Ascending aorta (tissue), 2 donors: ENCODE measurements around the gene SIMC1. TPM values are rescaled to one million over a fixed set of nuclear protein-coding genes. Genes with fewer than 3 reads are reported as not detected.
"Not testable (repeated sequence)": the region's sequence is repeated elsewhere in the genome, so short reads cannot be mapped to it uniquely, and the experiment has no call there.

Experiments used
- DNase-seq, 2 donors: peaks; one replicate each; pipeline ENCODE4 v3.0.0-alpha.2; 2019; ENCODE audit warnings: low spot score in 2 of 2
- H3K27ac ChIP-seq, 2 donors: fragments of 200-600 bp; sonication (generic); one replicate each; pipeline ENCODE4 v1.5.1; 2016 to 2017; ENCODE audit warnings: mild to moderate bottlenecking in 1 of 2
- H3K27me3 ChIP-seq: fragments of 200-600 bp; sonication (generic); one replicate; pipeline ENCODE4 v1.5.1; 2017
- H3K36me3 ChIP-seq, 2 donors: fragments of 200-600 bp; sonication (generic); one replicate each; pipeline ENCODE4 v1.5.1; 2016
- H3K4me1 ChIP-seq, 2 donors: fragments of 200-600 bp; sonication (generic); one replicate each; pipeline ENCODE4 v1.5.1; 2016 to 2017; ENCODE audit warnings: mild to moderate bottlenecking in 1 of 2
- H3K4me3 ChIP-seq, 2 donors: fragments of 200-600 bp; sonication (generic); one replicate each; pipeline ENCODE4 v1.5.1; 2016 to 2017; ENCODE audit warnings: mild to moderate bottlenecking in 1 of 2
- H3K9me3 ChIP-seq, 2 donors: fragments of 200-600 bp; sonication (generic); one replicate each; pipeline ENCODE4 v1.5.1; 2016
- intact Hi-C: fragments of 100-400 bp; cut with DNase I; formaldehyde crosslinking; loops from one replicate; pipeline ENCODE4 v1.15.1; 2023
- total RNA-seq: library from RNA; depleted of rRNA; stranded (reverse); fragments of >200 nt; gene quantifications from one replicate; pipeline ENCODE4 v1.1.0, GENCODE V29; 2016
- TF ChIP-seq, protein P1 (sequence below), 3 experiments: fragments of 200-600 bp in 2 of 3; fragments of 450-650 bp in 1 of 3; sonication (generic) in 2 of 3; IDR thresholded peaks; one replicate each; pipeline ENCODE4 v1.5.1; 2016 to 2019; ENCODE audit warnings: antibody characterized with exemption in 3 of 3, mild to moderate bottlenecking in 1 of 3, moderate library complexity in 1 of 3

The SIMC1 gene
- total RNA-seq, 1 donor from 2014 or later: 3.7 TPM

DNA sequence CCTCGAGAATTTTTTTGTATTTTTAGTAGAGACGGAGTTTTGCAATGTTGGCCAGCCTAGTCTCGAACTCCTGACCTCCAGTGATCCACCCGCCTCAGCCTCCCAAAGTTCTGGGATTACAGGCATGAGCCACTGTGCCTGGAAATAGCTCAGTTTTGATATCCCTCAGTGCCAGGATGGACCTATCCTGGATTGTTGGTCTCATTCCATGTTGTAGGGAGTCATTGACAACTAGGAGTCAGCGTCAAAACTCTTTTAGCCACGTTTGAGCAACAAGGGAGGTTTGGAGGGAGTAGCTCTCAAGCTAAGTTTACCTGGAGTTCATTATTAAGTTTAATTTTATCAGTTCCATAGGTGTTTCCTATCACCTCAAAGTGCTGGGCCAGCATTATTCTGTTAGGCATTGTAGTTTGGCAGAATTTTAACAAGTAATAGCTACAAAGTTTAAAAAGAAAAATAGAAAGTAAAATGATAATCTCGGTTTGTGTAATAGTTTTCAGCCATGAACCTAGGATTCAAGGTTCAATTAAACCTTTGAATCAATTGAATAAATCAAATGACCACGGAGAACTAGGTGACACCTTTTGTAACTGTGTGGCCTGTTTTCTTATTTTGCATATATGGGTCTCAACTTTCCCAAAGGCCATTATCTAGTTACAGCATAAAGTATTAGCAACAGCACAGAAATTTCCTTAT is 15.3 kb downstream of the SIMC1 start:
- H3K4me1 ChIP-seq, intact Hi-C loops, H3K9me3 ChIP-seq, H3K36me3 ChIP-seq, H3K4me3 ChIP-seq, DNase-seq, H3K27ac ChIP-seq, H3K27me3 ChIP-seq: not testable (repeated sequence)

DNA sequence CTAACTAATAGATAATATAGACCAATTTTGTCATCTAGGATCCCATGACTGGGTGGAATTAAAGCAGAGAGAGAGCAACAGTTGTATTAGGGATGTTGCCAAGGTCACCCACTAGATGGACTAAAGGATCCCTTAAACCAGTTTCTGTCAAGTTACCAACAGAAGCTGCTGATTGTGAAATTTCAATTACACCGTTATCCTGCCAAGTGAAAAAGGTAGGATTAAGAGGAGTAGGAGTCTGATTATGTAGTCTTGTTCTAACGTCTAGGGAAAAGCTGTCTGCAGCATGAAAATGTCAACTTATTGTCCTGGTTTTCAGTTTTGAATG is 15.8 kb downstream of the SIMC1 start:
- intact Hi-C loops, H3K4me3 ChIP-seq, H3K4me1 ChIP-seq, H3K9me3 ChIP-seq, H3K27ac ChIP-seq, H3K27me3 ChIP-seq, H3K36me3 ChIP-seq, DNase-seq: not testable (repeated sequence)

DNA sequence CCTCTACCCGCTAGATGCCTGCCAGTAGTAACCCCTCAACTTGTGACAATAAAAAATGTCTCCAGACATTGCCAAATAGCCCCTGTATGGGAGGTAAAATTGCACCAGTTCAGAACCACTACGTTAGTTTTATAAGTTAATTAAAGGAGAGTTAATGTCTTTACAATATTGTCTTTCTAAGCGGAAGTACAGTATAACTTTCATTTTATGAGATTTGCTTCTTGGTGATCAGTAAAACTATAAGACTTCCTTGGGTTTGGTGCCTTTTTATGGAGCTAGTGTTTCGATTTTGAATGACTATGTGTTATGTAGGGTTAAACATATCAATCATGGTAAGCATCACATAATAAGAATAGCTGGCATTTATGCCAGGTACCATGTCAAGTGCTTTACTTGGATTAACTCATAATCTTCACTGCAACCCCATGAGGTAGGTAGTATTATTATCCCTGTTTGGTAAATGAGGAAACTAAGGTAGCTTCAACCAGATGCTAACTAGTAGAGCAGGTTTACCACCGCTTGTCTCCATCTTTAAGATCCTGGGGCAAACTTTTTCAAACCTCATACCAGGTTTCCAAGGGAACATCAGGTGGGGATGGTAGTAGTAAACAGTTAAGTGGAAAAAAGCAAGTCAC is 19.8 kb downstream of the SIMC1 start:
- H3K9me3 ChIP-seq, H3K27ac ChIP-seq, H3K27me3 ChIP-seq, H3K36me3 ChIP-seq, DNase-seq, H3K4me1 ChIP-seq, intact Hi-C loops, H3K4me3 ChIP-seq: not testable (repeated sequence)

DNA sequence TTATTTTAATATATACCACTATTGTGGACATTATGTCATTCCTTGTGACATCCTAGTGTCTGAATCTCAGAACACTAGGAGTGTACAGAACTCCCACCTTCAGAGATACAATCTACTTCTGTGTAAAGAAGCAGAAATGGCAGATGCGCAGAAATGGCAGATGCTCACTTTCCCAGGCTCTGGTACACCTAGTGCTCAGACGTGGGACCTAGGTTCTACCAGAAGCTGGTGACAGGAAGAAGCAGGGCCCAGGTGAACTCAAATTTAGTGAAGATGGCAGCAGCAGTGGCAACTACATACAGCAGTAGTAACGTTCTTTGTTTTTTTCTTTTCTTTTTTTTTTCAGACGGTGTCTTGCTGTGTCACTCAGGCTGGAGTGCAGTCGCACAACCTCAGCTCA is 22.5 kb downstream of the SIMC1 start:
- H3K4me3 ChIP-seq, H3K27me3 ChIP-seq, intact Hi-C loops, H3K9me3 ChIP-seq, H3K4me1 ChIP-seq, DNase-seq, H3K36me3 ChIP-seq, H3K27ac ChIP-seq: not testable (repeated sequence)

DNA sequence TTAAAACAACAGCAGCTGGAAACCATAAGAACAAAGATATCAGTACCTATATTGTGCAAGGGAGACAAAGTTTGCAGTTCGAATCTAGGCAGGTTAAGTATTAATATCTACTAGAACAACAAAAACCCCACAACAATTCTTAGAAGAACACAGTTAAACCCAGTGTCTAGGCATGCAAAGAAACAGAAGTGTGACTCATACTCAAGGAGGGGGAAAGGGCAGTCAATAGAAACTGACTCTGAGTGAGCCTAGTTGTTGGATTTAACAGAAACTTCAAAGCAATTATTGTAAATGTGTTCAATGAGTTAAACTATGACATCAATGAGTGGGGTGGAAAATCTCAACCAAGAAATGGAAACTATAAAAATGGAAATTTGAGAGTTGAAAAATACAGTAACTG is 28.2 kb downstream of the SIMC1 start:
- H3K4me1 ChIP-seq, intact Hi-C loops, H3K36me3 ChIP-seq, H3K9me3 ChIP-seq, DNase-seq, H3K27ac ChIP-seq, H3K4me3 ChIP-seq, H3K27me3 ChIP-seq: not testable (repeated sequence)

DNA sequence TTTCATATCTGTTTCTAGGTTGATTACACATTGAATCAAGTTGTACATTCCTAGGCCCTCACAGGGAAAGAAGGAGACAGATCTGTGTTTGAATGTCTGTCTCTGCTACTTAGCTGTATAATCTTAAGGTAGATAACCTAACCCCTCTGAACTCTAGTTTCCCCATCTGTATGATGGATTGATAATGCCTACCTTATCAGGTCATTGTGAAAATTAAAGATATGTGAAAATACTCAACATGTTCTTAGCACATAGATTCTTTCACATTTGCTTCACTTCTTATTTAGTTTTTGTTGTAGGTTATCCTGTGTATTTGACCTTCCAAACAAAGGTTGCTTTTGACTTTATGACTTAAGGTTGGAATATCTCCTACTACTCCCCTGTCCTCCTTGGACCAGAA is 50.8 kb downstream of the SIMC1 start:
- intact Hi-C loops, H3K4me1 ChIP-seq: not testable (repeated sequence)

DNA sequence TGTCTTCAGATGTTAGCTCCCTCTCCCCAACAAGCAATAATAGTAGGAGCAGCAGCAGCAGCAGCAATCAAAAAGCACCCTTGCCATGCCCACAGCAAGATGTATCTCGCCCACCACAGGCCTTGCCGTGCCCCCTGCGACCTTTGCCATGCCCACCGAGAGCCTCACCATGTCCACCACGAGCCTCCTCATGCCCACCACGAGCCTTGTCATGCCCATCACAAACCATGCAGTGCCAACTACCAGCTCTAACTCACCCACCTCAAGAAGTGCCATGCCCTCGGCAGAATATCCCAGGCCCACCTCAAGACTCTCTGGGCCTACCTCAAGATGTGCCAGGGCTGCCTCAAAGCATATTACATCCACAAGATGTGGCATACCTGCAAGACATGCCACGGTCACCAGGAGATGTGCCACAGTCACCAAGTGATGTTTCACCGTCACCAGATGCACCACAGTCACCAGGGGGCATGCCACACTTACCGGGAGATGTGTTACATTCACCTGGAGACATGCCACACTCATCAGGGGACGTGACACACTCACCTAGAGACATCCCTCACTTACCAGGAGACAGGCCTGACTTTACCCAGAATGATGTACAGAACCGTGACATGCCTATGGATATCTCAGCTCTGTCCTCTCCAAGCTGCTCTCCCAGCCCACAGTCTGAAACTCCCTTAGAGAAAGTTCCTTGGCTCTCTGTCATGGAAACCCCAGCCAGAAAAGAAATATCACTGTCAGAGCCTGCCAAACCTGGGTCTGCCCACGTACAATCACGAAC is 52.0 kb downstream of the SIMC1 start:
- H3K27ac ChIP-seq, H3K27me3 ChIP-seq, H3K4me1 ChIP-seq, H3K36me3 ChIP-seq, intact Hi-C loops, H3K4me3 ChIP-seq, H3K9me3 ChIP-seq, DNase-seq: not testable (repeated sequence)

More for the DNA sequence above, 50.8 kb downstream of the SIMC1 start:
- H3K9me3 ChIP-seq, DNase-seq, H3K27ac ChIP-seq, H3K4me3 ChIP-seq, H3K27me3 ChIP-seq, H3K36me3 ChIP-seq: not testable (repeated sequence)

DNA sequence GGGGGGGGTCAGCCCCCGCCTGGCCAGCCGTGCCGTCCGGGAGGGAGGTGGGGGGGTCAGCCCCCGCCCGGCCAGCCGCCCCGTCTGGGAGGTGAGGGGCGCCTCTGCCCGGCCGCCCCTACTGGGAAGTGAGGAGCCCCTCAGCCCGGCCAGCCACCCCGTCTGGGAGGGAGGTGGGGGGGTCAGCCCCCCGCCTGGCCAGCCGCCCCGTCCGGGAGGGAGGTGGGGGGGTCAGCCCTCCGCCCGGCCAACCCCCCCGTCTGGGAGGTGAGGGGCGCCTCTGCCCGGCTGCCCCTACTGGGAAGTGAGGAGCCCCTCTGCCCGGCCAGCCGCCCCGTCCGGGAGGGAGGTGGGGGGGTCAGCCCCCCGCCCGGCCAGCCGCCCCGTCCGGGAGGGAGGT is 67.1 kb downstream of the SIMC1 start:
- DNase-seq, H3K4me1 ChIP-seq, H3K9me3 ChIP-seq, H3K27ac ChIP-seq, H3K27me3 ChIP-seq, H3K4me3 ChIP-seq, intact Hi-C loops: not testable (repeated sequence)
- peaks cover 0 to 21% of the 10 kb centered on the region in 2 donors for H3K36me3 ChIP-seq

DNA sequence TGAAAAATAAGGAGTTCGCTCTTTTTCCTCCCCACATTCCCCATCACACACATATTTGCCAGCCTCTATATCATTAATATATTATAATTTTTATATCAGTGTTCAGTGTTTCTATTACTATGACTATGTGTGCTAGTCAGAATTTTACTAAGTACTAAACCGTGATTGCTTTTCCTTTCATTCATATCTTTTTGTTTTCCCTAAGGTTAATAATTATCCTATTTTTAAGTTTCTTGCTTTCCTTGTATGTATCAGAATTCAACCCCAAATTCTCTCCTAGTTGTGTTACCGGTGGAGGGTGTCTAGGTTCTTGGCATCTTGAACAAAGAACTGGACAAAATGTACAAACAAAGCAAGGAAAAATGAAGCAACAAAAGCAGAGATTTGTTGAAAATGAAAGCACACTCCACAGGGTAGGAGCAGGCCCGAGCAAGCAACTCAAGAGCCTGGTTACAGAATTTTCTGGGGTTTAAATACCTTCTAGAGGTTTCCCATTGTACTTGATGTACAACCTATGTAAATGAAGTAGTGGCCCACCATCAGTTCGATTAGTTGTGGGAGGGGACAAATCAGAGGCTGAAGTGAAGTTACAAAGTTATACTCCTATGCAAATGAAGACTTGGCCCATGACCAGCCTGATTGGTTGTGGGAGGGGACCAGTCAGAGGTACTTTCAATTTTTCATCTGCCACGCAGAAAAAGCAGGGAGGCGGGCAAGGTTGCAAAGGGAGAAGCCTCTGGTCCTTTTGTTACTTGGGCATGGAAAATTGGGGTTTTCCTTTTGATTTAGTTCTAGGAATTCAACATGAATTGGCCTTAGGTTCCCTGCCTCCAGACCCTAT is 79.5 kb downstream of the SIMC1 start:
- no peak for DNase-seq
- intact Hi-C loops: no loop called here
- no peak overlapping the region for H3K4me3 ChIP-seq
- H3K27ac ChIP-seq: no peak overlapping the region
- peaks cover 19 to 26% of the 10 kb centered on the region in 2 donors for H3K36me3 ChIP-seq
- H3K27me3 ChIP-seq: no peaks in the 10 kb centered on the region
- no peaks in the 10 kb centered on the region for H3K4me1 ChIP-seq
- no peaks in the 10 kb centered on the region for H3K9me3 ChIP-seq
- TF ChIP-seq, protein P1, sequence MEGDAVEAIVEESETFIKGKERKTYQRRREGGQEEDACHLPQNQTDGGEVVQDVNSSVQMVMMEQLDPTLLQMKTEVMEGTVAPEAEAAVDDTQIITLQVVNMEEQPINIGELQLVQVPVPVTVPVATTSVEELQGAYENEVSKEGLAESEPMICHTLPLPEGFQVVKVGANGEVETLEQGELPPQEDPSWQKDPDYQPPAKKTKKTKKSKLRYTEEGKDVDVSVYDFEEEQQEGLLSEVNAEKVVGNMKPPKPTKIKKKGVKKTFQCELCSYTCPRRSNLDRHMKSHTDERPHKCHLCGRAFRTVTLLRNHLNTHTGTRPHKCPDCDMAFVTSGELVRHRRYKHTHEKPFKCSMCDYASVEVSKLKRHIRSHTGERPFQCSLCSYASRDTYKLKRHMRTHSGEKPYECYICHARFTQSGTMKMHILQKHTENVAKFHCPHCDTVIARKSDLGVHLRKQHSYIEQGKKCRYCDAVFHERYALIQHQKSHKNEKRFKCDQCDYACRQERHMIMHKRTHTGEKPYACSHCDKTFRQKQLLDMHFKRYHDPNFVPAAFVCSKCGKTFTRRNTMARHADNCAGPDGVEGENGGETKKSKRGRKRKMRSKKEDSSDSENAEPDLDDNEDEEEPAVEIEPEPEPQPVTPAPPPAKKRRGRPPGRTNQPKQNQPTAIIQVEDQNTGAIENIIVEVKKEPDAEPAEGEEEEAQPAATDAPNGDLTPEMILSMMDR (IDR thresholded peaks at IDR 0.05): no peak
